GM12872 (cell line): ENCODE results near the gene NBDY.

Source experiments
- CTCF ChIP-seq: IDR thresholded peaks from 3 replicates; pipeline ENCODE4 v1.5.1; 2011; ENCODE audit warnings: low read depth, mild to moderate bottlenecking, low read length, moderate library complexity; ENCODE audit not compliant: insufficient read depth

The NBDY gene

DNA sequence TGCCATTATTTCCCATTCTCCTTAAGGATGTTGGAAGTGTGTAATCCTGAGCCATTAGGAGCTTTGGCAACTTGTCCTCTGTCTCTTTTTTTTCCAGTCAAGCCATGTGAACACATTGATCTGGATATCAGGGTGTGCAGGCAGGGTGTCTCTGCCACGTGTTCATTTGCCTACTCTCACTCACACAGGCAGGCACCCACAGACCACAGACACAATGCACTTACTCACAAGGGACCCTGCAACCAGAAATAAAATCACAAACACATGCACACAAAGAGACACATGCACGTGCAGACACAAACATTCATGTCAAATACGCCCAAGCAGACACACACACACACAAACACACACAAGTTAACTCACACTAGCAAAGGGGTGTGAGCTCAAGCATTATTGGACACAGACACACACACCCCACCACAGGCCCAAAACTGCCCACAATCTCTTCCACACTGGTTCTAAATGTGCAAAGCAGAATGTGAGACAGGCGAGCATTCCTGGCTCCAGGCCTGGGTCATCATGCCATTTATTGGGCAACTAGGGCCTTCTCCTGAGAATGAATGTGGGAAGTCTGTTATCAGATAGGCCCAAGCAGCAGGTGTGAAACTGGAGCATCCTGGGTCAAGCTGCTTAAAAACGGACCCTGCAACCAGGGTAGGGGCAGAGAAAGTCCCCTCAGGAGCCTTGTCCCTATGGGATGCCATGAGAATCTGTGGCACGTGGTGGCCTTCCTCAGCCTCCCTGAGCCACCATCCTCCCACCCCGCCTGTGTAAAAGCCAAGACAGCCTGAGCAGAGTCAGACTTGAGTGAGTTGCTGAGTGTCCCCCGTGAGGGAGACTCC, 63.4 kb downstream of the NBDY start:
- no peak for TF ChIP-seq CTCF

GRCh38 chrX:56793112-56793430, 64.0 kb downstream of the NBDY start:
- TF ChIP-seq CTCF: no peak

DNA sequence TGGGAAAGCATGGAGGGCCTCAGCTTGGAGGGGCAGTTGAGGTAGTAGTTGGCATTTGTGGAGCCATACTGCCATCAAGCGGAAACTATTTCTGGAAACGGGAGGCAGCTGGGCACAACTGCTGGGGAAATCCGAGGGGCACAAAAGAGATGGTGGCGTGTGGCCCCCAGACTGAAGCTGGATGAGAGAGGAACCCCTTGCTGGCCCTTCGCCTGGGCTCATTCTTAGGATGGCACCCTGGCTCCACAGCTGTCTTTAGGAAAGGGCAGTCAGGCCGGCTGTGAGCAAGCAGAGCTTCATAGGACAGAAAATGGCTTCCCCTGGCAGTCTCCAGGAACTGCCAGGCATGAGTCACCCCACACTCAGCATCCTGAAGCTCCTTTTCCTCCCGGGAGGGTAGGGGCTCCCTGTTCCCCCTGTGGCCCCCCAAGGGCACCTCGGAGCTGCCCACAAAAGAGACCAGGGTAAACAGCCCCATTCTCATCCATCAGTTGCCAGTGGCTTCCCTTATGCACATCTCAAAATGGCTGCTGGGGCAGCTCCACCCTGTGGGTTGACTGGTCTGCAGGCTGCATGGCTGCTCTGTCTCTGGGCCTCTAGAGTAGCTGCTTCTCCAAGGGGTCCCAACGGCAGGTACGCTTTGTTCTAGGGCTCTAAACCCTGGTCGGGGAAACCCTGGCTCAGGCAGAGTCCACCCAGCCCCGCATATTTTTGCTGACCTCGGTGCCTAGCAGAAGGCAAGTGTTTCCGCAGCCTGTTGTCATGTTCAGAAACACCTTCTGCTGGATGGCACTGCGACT, 64.7 kb downstream of the NBDY start:
- TF ChIP-seq CTCF: no peak

DNA sequence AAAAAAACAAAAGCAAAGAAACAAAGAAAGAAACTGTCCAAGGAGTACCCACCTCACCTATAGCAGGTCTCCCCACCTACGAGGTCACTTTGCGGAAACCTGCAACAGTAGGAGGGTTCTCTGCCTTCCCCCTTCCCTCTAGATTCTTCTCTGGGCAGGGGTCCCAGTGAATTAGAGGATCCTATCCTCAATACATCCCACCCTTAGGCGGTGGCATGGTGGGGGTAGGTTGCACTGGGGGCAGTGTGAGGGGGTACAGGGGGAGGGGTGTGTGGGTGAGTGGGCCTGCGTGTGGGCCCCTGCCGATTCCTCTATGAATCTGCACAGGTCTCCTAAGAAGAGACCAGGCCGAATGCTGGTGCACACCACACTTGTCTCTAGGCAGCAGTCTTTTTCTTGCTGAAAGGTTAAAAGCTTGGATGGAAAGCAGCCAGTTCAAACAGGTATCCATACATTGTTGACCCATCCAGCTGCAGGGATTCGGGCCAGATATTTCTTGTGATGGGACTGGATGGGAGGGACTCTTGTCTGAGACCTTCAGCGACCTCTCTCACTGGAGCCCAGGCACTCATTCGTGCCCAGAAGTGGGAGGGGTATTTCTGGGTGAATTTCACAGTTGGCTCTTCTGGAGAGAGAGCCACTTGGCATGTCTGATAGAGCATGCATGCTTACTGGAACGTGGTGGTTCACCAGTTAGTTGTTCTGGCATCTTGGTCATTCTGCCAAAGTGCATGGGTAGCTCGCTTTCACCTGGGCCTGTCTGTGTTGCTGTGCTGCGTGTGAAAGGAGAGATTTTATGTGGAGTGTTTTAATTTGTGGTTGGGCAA, 65.6 kb downstream of the NBDY start:
- no peak for TF ChIP-seq CTCF

- no peak for TF ChIP-seq CTCF
These were observed 66.3 kb downstream of the NBDY start for GRCh38 chrX:56795309-56795868.

DNA sequence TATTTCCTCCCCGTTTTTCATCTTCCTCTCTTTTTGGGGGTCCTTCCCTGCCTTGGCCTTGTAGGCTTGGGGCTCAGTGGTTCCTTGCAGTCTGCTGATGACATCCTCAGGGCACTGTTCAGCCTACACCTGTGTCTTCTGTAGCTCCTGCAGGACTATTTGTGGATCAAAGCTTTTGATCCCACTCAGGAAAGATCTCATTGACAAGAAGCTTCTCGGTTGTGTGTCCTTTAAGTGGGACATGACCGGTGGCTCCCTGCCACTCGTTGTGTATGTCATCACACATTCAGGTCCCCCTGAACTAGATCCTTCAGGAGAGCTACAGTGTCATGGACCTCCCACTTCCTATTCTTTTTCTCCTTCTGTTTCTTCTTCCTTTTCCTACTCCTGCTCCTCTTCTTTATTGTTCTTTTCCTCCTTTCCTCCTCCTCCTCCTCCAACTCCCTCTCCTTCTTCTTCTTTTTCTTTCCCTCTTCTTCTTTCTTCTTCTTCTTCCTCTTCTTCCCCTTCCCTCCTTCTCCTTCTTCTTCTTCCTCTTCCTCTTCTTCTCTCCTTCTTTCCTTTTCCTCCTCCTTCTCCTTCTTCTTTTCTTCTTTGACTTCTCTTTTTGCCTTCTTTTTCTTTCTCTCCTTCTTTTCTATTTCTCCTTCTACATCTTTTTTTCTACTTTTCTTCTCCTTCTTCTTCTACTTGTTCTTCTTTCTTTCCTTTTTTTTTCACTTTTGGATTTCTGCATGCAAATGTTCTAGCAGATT, 67.8 kb downstream of the NBDY start:
- TF ChIP-seq CTCF: no peak
